Thyroid gland (tissue), 4 donors: ENCODE measurements around the gene RAB18.

Experiments
- POLR2A ChIP-seq, 2 donors: fragments of 450-650 bp; IDR thresholded peaks; one replicate each; pipeline ENCODE4 v1.6.1; 2017; ENCODE audit warnings: antibody characterized with exemption in 2 of 2, mild to moderate bottlenecking in 2 of 2, moderate library complexity in 1 of 2
- TF ChIP-seq, protein P1 (sequence below), 6 experiments: fragments of 200-600 bp in 3 of 6; fragments of 450-650 bp in 3 of 6; sonication (generic) in 3 of 6; IDR thresholded peaks; one replicate each; pipeline ENCODE4 v1.5.1; 2016 to 2019; ENCODE audit warnings: antibody characterized with exemption in 6 of 6, mild to moderate bottlenecking in 2 of 6, inconsistent platforms in 1 of 6, moderate library complexity in 1 of 6

DNA sequence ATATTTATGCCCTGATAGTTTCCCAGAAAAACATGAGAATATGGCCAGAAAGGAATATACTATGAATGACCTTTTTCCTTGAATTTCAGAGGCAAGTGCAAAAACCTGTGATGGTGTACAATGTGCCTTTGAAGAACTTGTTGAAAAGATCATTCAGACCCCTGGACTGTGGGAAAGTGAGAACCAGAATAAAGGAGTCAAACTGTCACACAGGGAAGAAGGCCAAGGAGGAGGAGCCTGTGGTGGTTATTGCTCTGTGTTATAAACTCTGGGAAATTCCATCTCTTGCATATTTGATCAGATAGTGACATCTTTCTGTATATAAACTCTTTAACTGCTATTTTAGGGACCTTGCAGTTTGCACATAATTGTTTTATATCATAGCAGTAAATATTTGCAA, 33.7 kb downstream of the RAB18 start:
- TF ChIP-seq, protein P1, sequence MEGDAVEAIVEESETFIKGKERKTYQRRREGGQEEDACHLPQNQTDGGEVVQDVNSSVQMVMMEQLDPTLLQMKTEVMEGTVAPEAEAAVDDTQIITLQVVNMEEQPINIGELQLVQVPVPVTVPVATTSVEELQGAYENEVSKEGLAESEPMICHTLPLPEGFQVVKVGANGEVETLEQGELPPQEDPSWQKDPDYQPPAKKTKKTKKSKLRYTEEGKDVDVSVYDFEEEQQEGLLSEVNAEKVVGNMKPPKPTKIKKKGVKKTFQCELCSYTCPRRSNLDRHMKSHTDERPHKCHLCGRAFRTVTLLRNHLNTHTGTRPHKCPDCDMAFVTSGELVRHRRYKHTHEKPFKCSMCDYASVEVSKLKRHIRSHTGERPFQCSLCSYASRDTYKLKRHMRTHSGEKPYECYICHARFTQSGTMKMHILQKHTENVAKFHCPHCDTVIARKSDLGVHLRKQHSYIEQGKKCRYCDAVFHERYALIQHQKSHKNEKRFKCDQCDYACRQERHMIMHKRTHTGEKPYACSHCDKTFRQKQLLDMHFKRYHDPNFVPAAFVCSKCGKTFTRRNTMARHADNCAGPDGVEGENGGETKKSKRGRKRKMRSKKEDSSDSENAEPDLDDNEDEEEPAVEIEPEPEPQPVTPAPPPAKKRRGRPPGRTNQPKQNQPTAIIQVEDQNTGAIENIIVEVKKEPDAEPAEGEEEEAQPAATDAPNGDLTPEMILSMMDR (IDR thresholded peaks at IDR 0.05): no peak
- no peak for TF ChIP-seq POLR2A (IDR thresholded peaks at IDR 0.05)
